ENCODE data around the gene DEFB123.

- no peak for TF ChIP-seq CTCF (conservative IDR thresholded peaks at IDR 0.05 in 1 of 2, IDR thresholded peaks at IDR 0.05 in 1 of 2; ENCODE audit: low read depth in 1 of 2, low read length in 2 of 2)
- no peak for TF ChIP-seq EZH2 (IDR thresholded peaks at IDR 0.05; ENCODE audit: low read length, missing control alignments)
Measured at GRCh38 chr20:31392836-31393235, 47.6 kb upstream of the DEFB123 start.

All from fibroblast of lung (primary cell).